Activated T-helper 9 cell treated with anti-CD3 and anti-CD28 coated beads, Interleukin-2, amount 50 U/mL, for 16 hours (primary cell): ENCODE results near the gene MYO1D.
"Not testable (repeated sequence)": the region's sequence is repeated elsewhere in the genome, so short reads cannot be mapped to it uniquely, and the experiment has no call there.

Experiments used
- DNase-seq: peaks from one replicate; pipeline ENCODE4 v3.0.0-alpha.2; 2020; ENCODE audit warnings: low read depth

MYO1D gene

DNA sequence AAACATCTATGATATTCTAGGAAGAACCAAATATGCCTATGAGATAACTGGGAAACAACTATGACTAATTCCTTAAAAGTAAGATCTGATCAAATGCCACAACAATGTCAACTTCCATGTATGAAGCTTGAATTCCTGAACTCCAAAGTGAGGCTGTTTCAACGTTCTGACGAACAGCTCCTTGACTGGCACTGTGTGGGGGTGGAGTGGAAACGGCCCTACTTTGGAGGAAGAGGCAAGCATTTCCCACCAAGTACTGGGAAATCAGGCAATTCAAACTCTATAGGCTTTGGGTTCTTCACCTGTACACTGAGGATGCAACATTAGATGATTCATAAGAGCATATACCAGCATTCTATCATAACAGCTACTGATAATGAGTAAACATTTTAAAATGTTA is 203.0 kb downstream of the MYO1D start:
- DNase-seq, result no peak

DNA sequence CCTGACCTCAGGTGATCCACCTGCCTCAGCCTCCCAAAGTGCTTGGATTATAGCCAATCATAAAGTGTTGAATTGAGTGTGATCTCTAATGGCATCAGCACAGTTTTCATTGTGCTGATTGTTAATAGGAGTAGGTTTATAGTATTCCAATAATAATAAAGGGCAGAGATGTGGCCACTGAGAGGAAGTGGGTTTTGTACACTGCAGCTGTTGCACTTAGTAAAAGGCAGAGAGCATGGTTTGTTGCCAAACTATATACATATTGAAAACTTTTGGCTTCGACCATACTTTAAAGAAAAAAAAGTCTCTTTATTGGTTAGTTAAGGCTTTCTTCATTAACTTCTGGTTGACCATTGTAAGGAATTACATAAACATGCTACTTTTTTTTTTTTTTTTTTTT is 204.2 kb downstream of the MYO1D start:
- DNase-seq, result no peak

DNA sequence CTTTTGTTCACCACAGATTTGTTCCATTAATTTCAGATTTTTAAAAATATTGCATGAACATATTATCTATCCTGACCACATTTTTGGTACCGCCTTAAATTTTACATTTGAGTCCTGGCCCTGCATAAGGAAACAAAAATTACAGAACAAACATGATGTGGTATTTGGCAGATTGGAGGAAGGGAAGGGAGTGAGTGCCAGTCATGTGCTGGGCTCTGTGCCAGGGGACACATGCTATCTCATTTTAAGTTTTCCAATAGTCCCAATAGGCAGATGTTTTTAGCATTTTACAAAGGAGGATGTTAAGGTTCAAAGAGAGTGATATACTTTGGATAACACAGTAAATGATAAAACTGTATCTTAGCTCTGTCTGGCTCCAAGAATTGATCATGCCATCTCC is 205.0 kb downstream of the MYO1D start:
- DNase-seq, result no peak

DNA sequence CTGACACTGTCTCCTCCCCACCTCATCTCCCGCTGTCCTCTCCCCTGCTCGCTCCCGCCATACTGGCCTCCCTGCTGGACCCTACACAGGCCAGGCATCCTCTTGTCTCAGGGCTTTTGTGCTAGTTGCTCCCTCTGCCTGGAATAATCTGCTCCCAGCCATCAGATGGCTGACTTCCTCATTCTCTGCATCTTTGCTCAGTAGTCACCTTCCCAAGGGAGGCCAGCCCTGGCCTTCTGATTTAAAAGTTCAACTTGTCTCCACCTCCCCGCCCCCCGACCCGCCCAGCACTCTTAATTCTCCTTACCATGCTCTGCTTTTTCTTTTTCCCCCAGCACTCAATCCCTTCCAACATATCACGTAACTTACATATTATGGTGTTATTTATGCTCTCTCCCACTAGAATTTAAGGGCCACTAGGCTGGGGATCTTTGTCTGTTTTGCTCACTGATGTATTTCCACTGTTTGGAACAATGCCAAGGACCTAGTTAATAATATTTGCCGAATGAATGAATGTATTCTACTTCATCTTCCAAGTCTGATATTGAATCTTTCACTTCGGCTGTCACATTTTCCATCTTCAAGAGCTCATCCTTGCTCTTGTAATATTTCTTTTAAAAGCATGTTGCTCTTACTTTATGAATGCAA is 211.9 kb downstream of the MYO1D start:
- no peak for DNase-seq

DNA sequence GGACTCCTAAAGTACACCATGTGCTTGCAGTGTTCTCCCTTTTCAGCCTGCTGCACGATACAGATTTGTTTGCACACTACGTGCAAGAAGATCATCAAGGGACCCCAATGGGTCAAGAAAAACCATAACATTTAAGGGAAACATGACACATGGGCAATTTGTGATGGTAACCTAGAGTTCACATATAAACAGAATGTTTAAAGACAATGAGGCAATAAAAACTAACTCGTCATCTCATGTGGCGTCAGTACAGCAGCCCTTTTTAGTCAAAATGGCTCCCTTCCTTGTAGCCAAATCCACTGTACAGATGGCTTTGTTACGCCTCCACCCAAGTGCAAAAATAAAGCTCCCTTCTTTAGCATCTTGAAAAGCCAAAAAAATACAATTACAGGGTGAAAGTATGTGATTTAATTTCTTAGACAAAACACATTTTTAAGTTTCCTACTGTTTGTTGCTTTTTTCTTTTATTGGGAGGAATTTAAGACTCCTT is 216.4 kb downstream of the MYO1D start:
- DNase-seq, result no peak

DNA sequence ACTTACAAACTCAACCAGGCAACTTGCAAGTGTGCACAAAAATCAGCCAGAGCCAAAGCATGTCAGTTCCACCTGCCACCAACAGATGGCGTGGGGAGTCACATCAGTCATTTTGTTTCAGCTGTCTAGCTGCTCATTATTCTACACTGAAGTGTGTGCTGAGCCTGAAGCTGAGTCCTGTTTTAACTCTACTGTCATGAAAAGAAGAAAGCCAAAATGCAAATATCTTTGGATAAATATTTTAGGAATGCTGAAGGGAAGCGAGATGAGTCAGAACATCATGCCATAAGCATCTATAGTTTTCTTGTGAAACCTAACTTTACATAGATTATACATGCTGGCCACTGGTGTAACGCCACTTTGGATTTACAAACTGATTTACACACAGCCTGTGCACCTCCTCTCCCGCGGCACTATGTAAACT is 217.5 kb downstream of the MYO1D start:
- DNase-seq, result peak; percentile 41

DNA sequence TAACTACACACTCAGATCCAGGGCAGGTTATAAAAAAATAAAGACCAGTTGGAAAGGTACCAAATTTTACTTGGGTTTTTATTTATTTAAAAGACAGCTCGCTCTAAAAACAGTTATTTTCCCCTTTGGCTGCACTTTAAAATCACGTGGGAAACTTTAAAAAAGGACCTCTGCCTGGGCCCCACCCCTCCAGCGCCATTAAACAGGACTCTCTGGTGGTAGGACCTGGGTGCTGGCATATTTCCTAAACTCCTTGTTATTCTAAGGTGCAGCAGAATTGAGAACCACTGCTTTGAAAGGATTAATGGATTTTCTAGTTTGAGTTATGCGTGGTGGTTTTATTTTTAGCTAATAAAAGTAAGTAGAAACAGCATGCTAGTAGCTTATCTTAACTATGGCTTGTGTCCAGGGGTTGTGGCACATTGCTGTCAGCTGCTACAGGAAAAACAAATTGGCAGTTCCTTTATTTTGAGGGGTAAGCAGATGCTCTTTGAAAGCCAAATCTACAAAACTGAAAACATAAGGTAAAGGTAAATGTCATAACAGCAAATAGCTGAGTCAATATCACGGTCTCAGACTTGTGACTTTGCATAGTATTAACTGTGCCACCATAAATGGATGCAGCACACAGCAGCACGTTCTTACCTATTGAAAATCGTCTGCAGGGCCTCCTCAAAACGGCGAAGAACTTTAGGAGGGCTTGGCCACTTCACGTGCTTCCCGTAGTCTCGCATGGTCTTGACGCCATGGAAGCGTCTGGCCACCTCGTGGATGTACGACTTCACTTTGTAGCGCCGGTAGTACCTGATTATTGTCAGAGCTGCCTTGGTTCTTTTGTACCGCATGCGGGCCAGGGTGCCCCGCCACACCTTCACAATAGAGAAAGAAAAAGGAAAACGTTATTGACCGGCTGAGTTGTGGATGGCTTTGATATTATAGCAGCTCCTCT is 218.2 kb downstream of the MYO1D start:
- DNase-seq, result no peak

DNA sequence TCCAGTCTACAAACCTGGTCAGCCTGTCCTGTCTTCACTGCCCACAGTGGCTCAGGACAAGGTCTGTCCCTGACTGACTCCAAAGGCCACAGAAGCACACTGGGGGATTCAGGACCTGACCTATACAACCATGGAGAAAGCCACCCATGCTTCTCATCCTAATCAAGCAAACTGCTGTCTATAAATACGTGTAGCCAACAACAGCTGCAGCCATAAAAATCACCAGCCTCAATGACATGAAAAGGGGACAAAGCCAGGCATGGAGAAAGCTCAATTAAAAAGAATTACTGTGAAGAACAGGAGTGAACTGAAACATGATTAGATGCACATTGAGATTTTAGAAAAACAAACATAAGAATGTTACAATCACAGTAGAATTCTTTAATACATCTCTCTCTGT is 220.0 kb downstream of the MYO1D start:
- DNase-seq, result no peak

DNA sequence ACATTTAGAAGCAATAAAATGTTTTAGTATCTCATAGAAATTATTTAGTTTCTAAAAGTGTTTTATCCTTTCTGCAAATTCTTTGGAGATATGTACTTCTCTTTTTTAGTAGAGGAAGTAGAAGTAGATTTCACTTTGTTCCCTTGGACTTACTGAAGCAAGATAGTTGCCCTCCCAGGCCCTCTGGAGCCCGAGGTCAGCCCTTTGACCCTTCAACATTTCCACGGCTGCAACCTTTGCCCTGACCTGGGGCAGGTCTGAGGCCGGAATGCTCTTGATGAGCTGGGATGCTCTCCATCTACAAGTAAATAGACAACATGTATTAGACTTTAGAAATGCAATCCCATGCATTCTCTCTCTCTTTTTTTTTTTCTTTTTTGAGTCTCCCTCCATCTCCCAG is 222.6 kb downstream of the MYO1D start:
- DNase-seq, result no peak

DNA sequence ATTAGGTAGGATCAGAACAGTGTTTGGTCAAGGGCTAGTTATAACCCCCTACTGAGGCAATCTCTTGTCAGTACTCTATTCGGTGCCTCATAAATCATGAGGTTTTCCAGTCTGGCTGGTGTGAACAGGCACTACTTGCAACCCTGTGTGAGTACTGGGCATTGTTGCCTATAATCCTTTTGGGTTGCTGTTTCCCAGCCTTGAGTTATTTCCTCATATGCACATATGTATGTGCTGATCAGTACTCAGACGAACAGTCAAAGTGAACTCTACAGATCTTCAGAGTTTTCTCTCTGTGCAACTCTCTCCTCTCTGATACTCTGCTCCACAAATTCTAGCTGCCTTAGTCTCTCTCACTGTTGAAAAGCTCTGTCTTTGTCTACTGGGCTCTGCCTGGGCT is 225.8 kb downstream of the MYO1D start:
- no peak for DNase-seq

DNA sequence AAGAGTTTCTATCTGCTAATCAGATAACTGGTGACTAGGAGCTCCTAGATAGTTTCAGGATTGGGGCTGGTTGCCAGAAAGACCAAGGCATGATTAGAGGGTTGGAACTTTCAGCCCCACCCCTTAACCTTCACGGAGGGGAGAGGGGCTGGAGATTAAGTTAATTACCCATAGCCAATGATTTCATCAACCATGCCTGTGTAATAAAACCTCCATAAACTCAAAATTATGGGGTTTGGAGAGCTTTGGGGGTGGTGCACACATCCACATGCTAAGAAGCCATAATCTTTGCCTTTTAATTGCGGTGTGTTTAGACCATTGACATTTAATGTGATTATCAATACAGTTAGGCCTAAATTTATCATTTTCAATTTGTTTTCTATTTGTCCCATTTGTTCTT is 228.5 kb downstream of the MYO1D start:
- no peak for DNase-seq

DNA sequence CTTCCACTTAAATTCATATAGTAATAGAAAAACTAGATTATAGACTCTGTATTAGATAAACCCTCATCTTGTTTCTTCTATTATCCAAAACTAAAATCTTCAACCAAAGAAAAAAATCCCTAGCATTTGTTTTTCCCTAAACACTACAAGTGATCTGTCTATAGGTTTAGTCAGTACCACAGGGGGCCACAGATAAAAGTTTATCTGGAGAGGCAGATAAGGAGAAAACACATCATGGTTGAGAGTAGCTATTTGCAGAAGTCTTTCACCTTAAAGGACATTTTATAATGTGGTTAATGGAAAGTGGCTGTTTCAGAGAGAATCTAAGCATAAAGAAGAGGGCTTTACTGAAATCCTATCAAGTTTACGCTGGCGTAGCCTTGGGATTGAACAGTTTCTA is 230.0 kb downstream of the MYO1D start:
- no peak for DNase-seq

DNA sequence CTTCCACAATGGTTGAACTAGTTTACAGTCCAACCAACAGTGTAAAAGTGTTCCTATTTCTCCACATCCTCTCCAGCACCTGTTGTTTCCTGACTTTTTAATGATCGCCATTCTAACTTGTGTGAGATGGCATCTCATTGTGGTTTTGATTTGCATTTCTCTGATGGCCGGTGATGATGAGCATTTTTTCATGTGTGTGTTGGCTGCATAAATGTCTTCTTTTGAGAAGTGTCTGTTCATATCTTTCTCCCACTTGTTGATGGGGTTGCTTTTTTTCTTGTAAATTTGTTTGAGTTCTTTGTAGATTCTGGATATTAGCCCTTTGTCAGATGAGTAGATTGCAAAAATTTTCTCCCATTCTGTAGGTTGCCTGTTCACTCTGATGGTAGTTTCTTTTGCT is 235.4 kb downstream of the MYO1D start:
- not testable (repeated sequence) for DNase-seq

DNA sequence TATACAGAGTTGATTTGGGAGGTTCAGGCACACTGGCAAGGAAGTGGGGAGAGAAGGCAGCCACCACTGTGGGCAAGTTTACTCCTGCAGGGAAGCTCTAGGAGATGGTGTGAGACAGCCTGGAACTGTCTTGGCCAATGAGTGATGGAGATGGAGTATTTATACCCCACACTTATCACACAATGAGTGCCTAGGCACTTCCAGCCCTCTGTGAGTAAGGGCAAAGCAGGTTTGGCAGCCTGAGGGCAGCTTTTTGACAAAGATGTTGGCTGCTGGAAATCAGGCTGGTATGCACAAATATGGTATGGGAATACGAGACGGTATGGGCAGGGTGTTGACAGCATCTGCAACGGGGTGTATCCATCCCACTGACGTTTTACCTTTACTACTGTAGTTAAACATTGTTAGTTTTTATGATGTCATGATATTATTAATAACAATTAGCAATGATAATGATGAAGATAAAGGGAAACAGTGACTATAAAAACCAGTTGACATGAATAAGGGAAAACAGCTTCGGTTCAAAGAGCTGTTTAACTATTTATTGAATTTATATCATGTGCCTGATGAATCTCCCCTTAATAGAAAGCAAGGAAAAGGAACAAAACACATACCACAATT is 240.2 kb downstream of the MYO1D start:
- DNase-seq, result no peak

DNA sequence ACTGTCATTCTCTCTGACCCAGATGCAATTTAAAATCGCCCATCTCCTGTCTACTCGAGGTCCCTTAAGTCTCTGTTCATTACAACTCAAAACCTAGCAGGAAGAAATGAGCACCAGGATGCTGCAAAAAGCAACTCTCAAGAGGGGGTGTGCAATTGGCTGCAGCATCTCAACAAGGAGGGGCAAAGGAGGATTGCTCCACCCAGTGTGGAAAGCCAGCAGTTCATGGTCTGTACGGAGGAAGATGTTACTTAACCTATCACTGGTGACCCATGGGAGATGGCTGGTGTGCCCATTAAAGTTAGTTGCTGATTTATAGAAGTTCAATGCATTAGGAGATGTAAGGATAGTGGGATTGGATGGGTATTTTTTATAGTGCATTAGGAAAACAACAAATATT is 242.8 kb downstream of the MYO1D start:
- DNase-seq, result no peak

DNA sequence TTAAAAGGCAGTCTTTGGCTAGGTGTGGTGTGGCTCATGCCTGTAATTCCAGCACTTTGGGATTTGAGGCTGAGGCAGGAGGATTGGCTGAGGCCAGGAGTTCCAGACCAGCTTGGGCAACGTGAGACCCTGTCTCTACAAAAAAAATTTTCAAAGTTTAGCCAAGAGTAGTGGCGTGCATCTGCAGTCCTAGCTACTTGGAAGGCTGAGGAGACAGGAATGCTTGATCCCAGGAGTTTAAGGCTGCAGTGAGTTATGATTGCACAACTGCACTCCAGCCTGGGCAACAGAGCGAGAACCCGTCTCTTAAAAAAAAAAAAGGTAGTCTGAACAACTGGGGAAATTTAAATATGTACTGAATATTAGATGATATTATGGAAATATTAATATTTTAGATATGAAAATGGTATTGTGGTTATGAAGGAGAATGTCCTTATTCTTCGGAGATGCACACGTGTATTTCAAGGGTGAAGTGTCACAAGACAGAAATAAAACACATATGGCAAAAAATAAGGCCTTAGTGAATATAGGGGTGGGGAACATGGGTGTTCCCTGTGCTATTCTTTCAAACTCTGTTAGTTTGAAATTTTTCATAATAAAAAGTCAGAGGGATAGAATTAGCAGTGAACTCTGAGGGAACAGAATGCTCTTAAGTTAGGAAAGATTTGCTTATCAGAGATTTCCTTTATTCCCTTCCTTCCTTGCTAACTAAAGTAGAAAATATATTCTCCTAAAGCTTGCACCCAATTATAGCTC is 245.4 kb downstream of the MYO1D start:
- no peak for DNase-seq

DNA sequence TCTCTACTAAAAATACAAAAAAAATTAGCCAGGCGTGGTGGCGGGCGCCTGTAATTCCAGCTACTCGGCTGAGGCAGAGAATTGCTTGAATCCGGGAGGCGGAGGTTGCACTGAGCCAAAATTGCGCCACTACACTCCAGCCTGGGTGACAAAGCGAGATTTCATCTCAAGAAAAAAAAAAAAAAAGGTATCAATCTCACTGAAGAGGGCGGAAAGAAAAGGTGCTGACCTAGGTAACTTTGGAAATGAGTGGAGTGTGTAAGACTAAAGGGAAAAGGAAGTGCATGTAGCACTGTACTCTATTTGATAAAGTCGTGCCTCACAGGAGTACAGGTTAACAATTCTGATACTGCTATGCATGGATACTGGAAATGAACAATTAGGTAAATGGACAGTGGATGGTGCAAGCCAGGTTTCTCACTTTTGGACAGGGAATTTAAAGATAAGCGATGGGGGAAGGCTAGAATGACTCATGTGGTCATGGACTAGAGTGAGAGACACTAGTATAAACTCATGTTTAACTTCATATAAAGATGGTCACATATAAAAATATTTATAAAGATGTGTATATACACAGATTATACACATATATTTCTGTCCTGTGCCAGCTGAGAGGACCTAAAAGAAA is 247.2 kb downstream of the MYO1D start:
- DNase-seq, result no peak

DNA sequence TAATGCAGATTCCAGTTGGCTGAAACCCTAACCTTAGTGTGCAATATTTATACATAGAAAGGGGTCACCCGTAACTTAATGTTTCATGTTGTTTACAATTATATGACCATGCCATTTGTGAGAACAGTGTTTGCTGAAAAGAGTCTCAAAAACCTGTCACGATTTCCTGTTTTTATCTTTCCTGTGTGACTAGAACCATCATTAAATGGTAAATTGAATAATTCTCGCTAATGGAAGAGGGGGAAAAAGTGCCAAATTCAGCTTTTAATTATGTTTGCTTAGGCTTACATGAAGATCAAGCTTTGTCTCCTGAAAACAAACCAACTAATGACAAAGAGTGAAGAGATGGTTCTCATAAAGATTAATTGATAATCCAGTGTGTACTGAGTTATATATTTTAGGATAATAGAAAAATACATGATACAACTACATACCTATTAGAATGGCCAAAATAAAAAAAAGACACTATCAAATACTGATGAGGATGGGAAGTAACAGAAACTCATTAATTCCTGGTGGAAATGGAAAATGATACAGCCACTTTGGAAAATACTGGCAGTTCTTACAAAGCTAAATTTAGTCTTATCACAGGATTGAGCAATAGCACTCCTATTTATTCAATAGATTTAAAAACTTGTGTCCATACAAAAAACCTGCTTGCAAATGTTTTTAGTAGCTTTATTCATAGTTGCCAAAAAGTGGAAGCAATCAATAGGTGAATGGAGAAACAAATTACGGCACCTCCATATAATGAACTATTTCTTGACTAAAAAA is 248.5 kb downstream of the MYO1D start:
- DNase-seq, result no peak

DNA sequence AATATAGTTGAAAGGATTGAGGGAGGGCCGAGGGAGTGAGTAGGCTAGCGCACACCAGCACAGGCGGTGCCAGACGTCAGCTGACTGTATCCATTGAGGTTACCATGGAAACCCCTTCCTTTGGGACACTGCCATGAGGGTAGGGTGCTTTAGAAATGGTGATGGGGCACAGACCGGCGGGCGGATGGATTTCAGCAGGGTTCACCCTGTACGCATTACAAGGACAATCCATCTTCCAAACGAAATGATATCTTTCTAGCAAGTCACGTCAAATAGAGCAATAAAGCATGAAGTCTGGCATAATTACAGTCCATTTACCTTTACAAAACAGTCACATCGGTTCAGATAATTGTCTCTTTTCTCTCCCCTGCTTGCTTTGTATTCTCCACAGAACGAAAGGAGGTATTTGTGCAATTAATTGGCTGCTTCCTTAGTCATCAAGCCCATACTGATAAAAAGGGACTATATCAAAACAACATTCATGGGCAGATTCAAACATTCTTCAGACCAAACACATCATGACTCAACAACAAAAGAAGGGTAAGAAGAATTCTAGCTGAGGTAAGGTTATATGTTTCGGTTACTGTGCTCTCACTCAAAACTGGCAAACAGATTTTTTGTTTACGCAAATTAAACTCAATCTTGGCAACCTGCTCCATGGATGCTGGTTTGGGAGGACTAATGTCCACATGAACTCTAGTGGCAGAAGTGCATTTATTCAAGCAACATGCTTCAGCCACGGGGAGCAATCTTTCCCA is 249.5 kb downstream of the MYO1D start:
- no peak for DNase-seq

DNA sequence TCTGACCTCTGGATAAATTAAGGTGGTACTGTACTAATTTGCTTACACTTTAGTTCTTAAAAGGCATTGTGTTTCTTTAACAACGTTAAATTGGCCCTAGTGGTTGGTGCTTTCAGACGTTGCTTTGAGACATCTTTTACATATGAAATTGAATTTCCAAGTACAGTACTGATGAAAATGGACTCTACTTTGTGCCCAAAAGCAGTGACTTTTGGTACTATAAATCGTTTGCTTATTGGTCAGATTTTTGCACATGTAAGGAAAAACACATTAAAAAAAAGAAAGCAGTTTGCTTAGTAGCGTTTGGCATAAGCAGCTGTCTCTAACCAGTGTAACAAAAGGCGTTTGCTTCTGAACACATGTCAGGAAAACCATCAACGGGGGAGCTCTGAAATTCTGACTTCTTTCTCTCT is 250.5 kb downstream of the MYO1D start:
- DNase-seq, result no peak
